Measurements from ENCODE around the gene VAT1.
"Not testable (repeated sequence)": the region's sequence is repeated elsewhere in the genome, so short reads cannot be mapped to it uniquely, and the experiment has no call there.

VAT1 gene

DNA sequence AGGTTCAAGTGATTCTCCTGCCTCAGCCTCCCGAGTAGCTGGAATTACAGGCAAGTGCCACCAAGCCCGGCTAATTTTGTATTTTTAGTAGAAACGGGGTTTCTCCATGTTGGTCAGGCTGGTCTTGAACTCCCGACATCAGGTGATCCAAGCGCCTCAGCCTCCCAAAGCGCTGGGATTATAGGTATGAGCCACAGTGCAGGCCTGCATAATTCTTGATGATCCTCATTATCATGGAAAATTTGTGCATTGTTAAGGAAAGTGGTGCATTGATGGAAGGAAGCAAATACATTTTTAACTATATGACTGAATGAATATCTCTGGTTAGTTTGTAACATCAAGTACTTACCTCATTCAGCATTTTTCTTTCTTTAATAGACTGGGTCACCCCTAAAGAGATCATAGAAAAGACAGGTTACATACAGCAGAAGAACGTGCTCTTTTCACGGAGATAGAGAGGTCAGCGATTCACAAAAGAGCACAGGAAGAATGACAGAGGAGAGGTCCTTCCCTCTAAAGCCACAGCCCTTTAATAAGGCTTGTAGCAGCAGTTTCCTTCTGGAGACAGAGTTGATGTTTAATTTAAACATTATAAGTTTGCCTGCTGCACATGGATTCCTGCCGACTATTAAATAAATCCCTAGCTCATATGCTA, 40.9 kb upstream of the VAT1 start:
- DNase-seq (ENCODE audit: extremely low spot score) = no peak
- POLR2A ChIA-PET = no interaction called here
- CTCF ChIA-PET = interaction anchor here (1.5 kb wide), 1 partner anchor 19 kb away, joined by 3 read pairs; no protein-coding TSS in a partner anchor
- TF ChIP-seq, protein P1, sequence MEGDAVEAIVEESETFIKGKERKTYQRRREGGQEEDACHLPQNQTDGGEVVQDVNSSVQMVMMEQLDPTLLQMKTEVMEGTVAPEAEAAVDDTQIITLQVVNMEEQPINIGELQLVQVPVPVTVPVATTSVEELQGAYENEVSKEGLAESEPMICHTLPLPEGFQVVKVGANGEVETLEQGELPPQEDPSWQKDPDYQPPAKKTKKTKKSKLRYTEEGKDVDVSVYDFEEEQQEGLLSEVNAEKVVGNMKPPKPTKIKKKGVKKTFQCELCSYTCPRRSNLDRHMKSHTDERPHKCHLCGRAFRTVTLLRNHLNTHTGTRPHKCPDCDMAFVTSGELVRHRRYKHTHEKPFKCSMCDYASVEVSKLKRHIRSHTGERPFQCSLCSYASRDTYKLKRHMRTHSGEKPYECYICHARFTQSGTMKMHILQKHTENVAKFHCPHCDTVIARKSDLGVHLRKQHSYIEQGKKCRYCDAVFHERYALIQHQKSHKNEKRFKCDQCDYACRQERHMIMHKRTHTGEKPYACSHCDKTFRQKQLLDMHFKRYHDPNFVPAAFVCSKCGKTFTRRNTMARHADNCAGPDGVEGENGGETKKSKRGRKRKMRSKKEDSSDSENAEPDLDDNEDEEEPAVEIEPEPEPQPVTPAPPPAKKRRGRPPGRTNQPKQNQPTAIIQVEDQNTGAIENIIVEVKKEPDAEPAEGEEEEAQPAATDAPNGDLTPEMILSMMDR (IDR thresholded peaks at IDR 0.05; ENCODE audit: control extremely low read depth, extremely low read depth, low read depth, missing control alignments) = no peak

GRCh38 chr17:43056051-43056450, 33.9 kb upstream of the VAT1 start:
- TF ChIP-seq, protein P1 (IDR thresholded peaks at IDR 0.05; ENCODE audit: control extremely low read depth, extremely low read depth, low read depth, missing control alignments) = no peak
- POLR2A ChIA-PET = no interaction called here
- DNase-seq (ENCODE audit: extremely low spot score) = no peak
- CTCF ChIA-PET = interaction anchor here (1.1 to 1.6 kb wide), 2 partner anchors 12 to 13 kb away, joined by 5 to 6 read pairs; no protein-coding TSS in a partner anchor

DNA sequence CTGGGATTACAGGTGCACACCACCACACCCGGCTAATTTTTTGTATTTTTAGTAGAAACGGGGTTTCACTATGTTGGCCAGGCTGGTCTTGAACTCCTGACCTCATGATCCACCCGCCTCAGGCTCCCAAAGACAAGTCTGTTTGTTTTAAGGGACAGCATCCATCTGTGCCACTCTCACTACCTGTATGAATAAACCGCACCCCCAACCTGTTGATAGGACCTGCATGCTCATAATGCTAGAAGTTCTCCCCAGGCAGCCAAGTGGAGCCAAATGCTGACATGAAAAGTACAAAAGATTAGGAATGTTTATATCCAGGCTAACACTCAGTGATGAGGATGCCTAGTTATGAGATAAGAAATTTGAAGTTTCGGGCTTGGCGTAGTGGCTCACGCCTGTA, 30.8 kb upstream of the VAT1 start:
- CTCF ChIA-PET = interaction anchor here (1.4 kb wide), 1 partner anchor 10 kb away, joined by 3 read pairs; no protein-coding TSS in a partner anchor
- POLR2A ChIA-PET = not testable (repeated sequence)

DNA sequence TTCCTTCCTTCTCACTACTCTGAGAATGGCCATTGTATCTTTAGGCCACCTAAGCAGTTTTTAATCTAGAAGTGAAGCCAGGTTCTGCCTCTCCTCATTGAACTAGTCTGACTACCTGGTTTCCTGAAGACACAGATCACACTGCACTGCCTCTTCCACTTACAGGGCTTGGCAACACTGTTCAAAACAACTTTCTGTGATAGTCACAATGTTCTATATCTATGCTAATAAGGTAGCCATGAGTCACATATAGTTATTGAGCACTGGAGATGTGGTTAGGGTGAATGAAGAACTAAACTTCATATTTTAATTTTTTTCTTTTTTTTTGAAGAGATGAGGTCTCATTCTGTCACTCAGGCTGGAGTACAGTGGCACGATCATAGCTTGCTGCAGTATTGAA, 29.8 kb upstream of the VAT1 start:
- DNase-seq (ENCODE audit: extremely low spot score) = no peak
- CTCF ChIA-PET = interaction anchor here (1.4 kb wide), 1 partner anchor 9 kb away, joined by 3 read pairs; no protein-coding TSS in a partner anchor
- TF ChIP-seq, protein P1 (IDR thresholded peaks at IDR 0.05; ENCODE audit: control extremely low read depth, extremely low read depth, low read depth, missing control alignments) = no peak
- POLR2A ChIA-PET = no interaction called here

More for the DNA sequence above, 30.8 kb upstream of the VAT1 start:
- not testable (repeated sequence) for DNase-seq (ENCODE audit: extremely low spot score)

DNA sequence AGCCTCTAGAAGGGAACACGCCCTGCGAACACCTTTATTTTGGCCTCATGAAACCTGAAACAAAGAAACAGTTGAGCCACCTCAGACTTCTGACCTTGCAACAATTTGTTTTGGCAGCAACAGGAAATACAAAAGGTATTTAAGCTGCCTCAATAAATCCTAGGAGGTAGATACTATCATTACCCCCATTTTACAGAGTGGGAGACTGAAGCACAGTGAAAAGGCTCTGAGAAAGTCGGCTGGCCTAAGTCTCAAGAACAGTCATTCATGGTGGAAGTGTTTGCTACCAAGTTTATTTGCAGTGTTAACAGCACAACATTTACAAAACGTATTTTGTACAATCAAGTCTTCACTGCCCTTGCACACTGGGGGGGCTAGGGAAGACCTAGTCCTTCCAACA, 21.8 kb upstream of the VAT1 start:
- TF ChIP-seq, protein P1 (IDR thresholded peaks at IDR 0.05; ENCODE audit: control extremely low read depth, extremely low read depth, low read depth, missing control alignments) = no peak
- CTCF ChIA-PET = interaction anchor here (0.8 to 2.1 kb wide), 4 partner anchors 8 to 30 kb away, joined by 3 to 6 read pairs (median 4); partner anchors contain the start of gene RND2
- DNase-seq (ENCODE audit: extremely low spot score) = no peak
- POLR2A ChIA-PET = no interaction called here

DNA sequence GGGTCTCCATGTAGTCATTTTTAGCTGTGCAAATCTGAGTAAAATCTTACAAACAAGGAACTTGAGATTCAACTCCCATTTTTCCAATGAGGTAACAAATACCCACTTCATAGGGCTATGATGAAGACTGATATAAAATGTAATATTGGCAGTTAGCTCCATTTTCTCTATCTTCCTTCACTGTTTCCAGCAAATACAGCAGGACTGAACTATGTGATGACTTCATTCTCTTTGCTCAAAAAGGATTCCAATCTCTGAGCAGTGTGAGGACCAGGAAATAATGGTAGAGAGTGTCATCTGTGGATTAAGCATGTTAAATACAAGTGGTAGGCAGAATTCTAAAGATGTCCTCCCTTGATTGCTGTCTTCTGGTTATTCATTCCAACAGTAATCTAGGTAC, 21.1 kb upstream of the VAT1 start:
- TF ChIP-seq, protein P1 (IDR thresholded peaks at IDR 0.05; ENCODE audit: control extremely low read depth, extremely low read depth, low read depth, missing control alignments) = no peak
- ChIA-PET POLR2A (no interaction called here), CTCF (interaction anchor here (0.8 to 2.1 kb wide), 2 partner anchors 9 to 12 kb away, joined by 3 to 6 read pairs; no protein-coding TSS in a partner anchor)
- no peak for DNase-seq (ENCODE audit: extremely low spot score)

- ChIA-PET CTCF (interaction anchor here (1.2 to 1.5 kb wide), 2 partner anchors 18 to 112 kb away, joined by 3 to 7 read pairs; no protein-coding TSS in a partner anchor), POLR2A (no interaction called here)
- TF ChIP-seq, protein P1 (IDR thresholded peaks at IDR 0.05; ENCODE audit: control extremely low read depth, extremely low read depth, low read depth, missing control alignments) = no peak
- no peak for DNase-seq (ENCODE audit: extremely low spot score)
Observed at GRCh38 chr17:43042025-43042628, 19.9 kb upstream of the VAT1 start.
